ENCODE data around the gene DOCK4.
A peak's percentile ranks its signal among the peaks of the same experiment; 100 is the strongest.

The DOCK4 gene

GRCh38 chr7:111894518-111894917, 311.7 kb downstream of the DOCK4 start:
- Histone ChIP-seq H3K9ac (ENCODE audit: low read depth, low read length) (no peak overlapping the region), H3K4me1 (ENCODE audit: control insufficient read depth, insufficient read depth, low read length) (no peaks in the 10 kb centered on the region), H3K27ac (ENCODE audit: low read depth, low read length) (no peak overlapping the region), H3K4me3 (ENCODE audit: low read depth, low read length) (no peak overlapping the region), H3K27me3 (ENCODE audit: control insufficient read depth, insufficient read depth, low read length) (no peaks in the 10 kb centered on the region), H3K36me3 (ENCODE audit: control insufficient read depth, insufficient read depth, low read length) (peaks cover 2% of the 10 kb centered on the region; the same call in 1 of the 2 replicates), H3K9me3 (ENCODE audit: control insufficient read depth, insufficient read depth, low read length) (no peaks in the 10 kb centered on the region)

GRCh38 chr7:111893190-111893589, 313.0 kb downstream of the DOCK4 start:
- no peak overlapping the region for H3K27ac ChIP-seq (ENCODE audit: low read depth, low read length)
- no peak overlapping the region for H3K4me3 ChIP-seq (ENCODE audit: low read depth, low read length)
- H3K36me3 ChIP-seq (ENCODE audit: control insufficient read depth, insufficient read depth, low read length): peaks cover 2% of the 10 kb centered on the region; the same call in 1 of the 2 replicates
- no peaks in the 10 kb centered on the region for H3K27me3 ChIP-seq (ENCODE audit: control insufficient read depth, insufficient read depth, low read length)
- H3K9me3 ChIP-seq (ENCODE audit: control insufficient read depth, insufficient read depth, low read length): no peaks in the 10 kb centered on the region
- no peaks in the 10 kb centered on the region for H3K4me1 ChIP-seq (ENCODE audit: control insufficient read depth, insufficient read depth, low read length)
- no peak overlapping the region for H3K9ac ChIP-seq (ENCODE audit: low read depth, low read length)

- no peaks in the 10 kb centered on the region for H3K27me3 ChIP-seq (ENCODE audit: control insufficient read depth, insufficient read depth, low read length)
- no peak overlapping the region for H3K4me3 ChIP-seq (ENCODE audit: low read depth, low read length)
- H3K4me1 ChIP-seq (ENCODE audit: control insufficient read depth, insufficient read depth, low read length): no peaks in the 10 kb centered on the region
- H3K36me3 ChIP-seq (ENCODE audit: control insufficient read depth, insufficient read depth, low read length): peaks cover 2% of the 10 kb centered on the region; the same call in 1 of the 2 replicates
- no peaks in the 10 kb centered on the region for H3K9me3 ChIP-seq (ENCODE audit: control insufficient read depth, insufficient read depth, low read length)
- no peak overlapping the region for H3K27ac ChIP-seq (ENCODE audit: low read depth, low read length)
- H3K9ac ChIP-seq (ENCODE audit: low read depth, low read length): no peak overlapping the region
Measured at GRCh38 chr7:111892588-111892987, 313.6 kb downstream of the DOCK4 start.

GRCh38 chr7:111887734-111888133, 318.5 kb downstream of the DOCK4 start:
- Histone ChIP-seq H3K9me3 (ENCODE audit: control insufficient read depth, insufficient read depth, low read length) (no peaks in the 10 kb centered on the region), H3K27me3 (ENCODE audit: control insufficient read depth, insufficient read depth, low read length) (no peaks in the 10 kb centered on the region)

GRCh38 chr7:111886233-111886632, 320.0 kb downstream of the DOCK4 start:
- Histone ChIP-seq H3K9me3 (ENCODE audit: control insufficient read depth, insufficient read depth, low read length) (no peaks in the 10 kb centered on the region), H3K4me1 (ENCODE audit: control insufficient read depth, insufficient read depth, low read length) (no peaks in the 10 kb centered on the region), H3K36me3 (ENCODE audit: control insufficient read depth, insufficient read depth, low read length) (no peaks in the 10 kb centered on the region), H3K27me3 (ENCODE audit: control insufficient read depth, insufficient read depth, low read length) (no peaks in the 10 kb centered on the region), H3K9ac (ENCODE audit: low read depth, low read length) (no peak overlapping the region), H3K27ac (ENCODE audit: low read depth, low read length) (no peak overlapping the region), H3K4me3 (ENCODE audit: low read depth, low read length) (no peak overlapping the region)

More at GRCh38 chr7:111887734-111888133, 318.5 kb downstream of the DOCK4 start:
- Histone ChIP-seq H3K36me3 (ENCODE audit: control insufficient read depth, insufficient read depth, low read length) (no peaks in the 10 kb centered on the region), H3K4me3 (ENCODE audit: low read depth, low read length) (no peak overlapping the region), H3K27ac (ENCODE audit: low read depth, low read length) (no peak overlapping the region), H3K4me1 (ENCODE audit: control insufficient read depth, insufficient read depth, low read length) (no peaks in the 10 kb centered on the region), H3K9ac (ENCODE audit: low read depth, low read length) (no peak overlapping the region)

GRCh38 chr7:111883241-111883640, 323.0 kb downstream of the DOCK4 start:
- Histone ChIP-seq H3K36me3 (ENCODE audit: control insufficient read depth, insufficient read depth, low read length) (no peaks in the 10 kb centered on the region), H3K27ac (ENCODE audit: low read depth, low read length) (no peak overlapping the region), H3K4me3 (ENCODE audit: low read depth, low read length) (no peak overlapping the region), H3K4me1 (ENCODE audit: control insufficient read depth, insufficient read depth, low read length) (peaks cover 9% of the 10 kb centered on the region), H3K9ac (ENCODE audit: low read depth, low read length) (no peak overlapping the region), H3K27me3 (ENCODE audit: control insufficient read depth, insufficient read depth, low read length) (no peaks in the 10 kb centered on the region), H3K9me3 (ENCODE audit: control insufficient read depth, insufficient read depth, low read length) (no peaks in the 10 kb centered on the region; the same call in 1 of the 2 replicates)

GRCh38 chr7:111878785-111879184, 327.4 kb downstream of the DOCK4 start:
- no peak overlapping the region for H3K27ac ChIP-seq (ENCODE audit: low read depth, low read length)
- no peak overlapping the region for H3K9ac ChIP-seq (ENCODE audit: low read depth, low read length)
- no peaks in the 10 kb centered on the region; the same call in 1 of the 2 replicates for H3K9me3 ChIP-seq (ENCODE audit: control insufficient read depth, insufficient read depth, low read length)
- peaks cover 21% of the 10 kb centered on the region for H3K4me1 ChIP-seq (ENCODE audit: control insufficient read depth, insufficient read depth, low read length)
- no peaks in the 10 kb centered on the region for H3K36me3 ChIP-seq (ENCODE audit: control insufficient read depth, insufficient read depth, low read length)
- H3K4me3 ChIP-seq (ENCODE audit: low read depth, low read length): no peak overlapping the region
- no peaks in the 10 kb centered on the region for H3K27me3 ChIP-seq (ENCODE audit: control insufficient read depth, insufficient read depth, low read length)

- peaks cover 26% of the 10 kb centered on the region for H3K4me1 ChIP-seq (ENCODE audit: control insufficient read depth, insufficient read depth, low read length)
- no peaks in the 10 kb centered on the region for H3K27me3 ChIP-seq (ENCODE audit: control insufficient read depth, insufficient read depth, low read length)
- H3K9me3 ChIP-seq (ENCODE audit: control insufficient read depth, insufficient read depth, low read length): no peaks in the 10 kb centered on the region; the same call in 1 of the 2 replicates
- H3K36me3 ChIP-seq (ENCODE audit: control insufficient read depth, insufficient read depth, low read length): no peaks in the 10 kb centered on the region
- no peak overlapping the region for H3K4me3 ChIP-seq (ENCODE audit: low read depth, low read length)
- H3K27ac ChIP-seq (ENCODE audit: low read depth, low read length): no peak overlapping the region
- no peak overlapping the region for H3K9ac ChIP-seq (ENCODE audit: low read depth, low read length)
Measured at GRCh38 chr7:111877931-111878330, 328.3 kb downstream of the DOCK4 start.

GRCh38 chr7:111873963-111874690, 332.1 kb downstream of the DOCK4 start:
- Histone ChIP-seq H3K9me3 (ENCODE audit: control insufficient read depth, insufficient read depth, low read length) (no peaks in the 10 kb centered on the region), H3K4me1 (ENCODE audit: control insufficient read depth, insufficient read depth, low read length) (peaks cover 24% of the 10 kb centered on the region), H3K36me3 (ENCODE audit: control insufficient read depth, insufficient read depth, low read length) (no peaks in the 10 kb centered on the region), H3K27ac (ENCODE audit: low read depth, low read length) (peak overlapping the region; percentile 76), H3K4me3 (ENCODE audit: low read depth, low read length) (no peak overlapping the region), H3K27me3 (ENCODE audit: control insufficient read depth, insufficient read depth, low read length) (no peaks in the 10 kb centered on the region), H3K9ac (ENCODE audit: low read depth, low read length) (no peak overlapping the region)

GRCh38 chr7:111873326-111873646, 332.9 kb downstream of the DOCK4 start:
- no peaks in the 10 kb centered on the region for H3K36me3 ChIP-seq (ENCODE audit: control insufficient read depth, insufficient read depth, low read length)
- peak overlapping the region; percentile 76 for H3K27ac ChIP-seq (ENCODE audit: low read depth, low read length)
- H3K4me1 ChIP-seq (ENCODE audit: control insufficient read depth, insufficient read depth, low read length): peaks cover 17% of the 10 kb centered on the region
- H3K4me3 ChIP-seq (ENCODE audit: low read depth, low read length): no peak overlapping the region
- H3K9me3 ChIP-seq (ENCODE audit: control insufficient read depth, insufficient read depth, low read length): no peaks in the 10 kb centered on the region
- no peaks in the 10 kb centered on the region for H3K27me3 ChIP-seq (ENCODE audit: control insufficient read depth, insufficient read depth, low read length)
- H3K9ac ChIP-seq (ENCODE audit: low read depth, low read length): no peak overlapping the region

GRCh38 chr7:111872450-111873325, 333.5 kb downstream of the DOCK4 start:
- no peaks in the 10 kb centered on the region for H3K27me3 ChIP-seq (ENCODE audit: control insufficient read depth, insufficient read depth, low read length)
- H3K27ac ChIP-seq (ENCODE audit: low read depth, low read length): peak overlapping the region; percentile 76
- H3K9ac ChIP-seq (ENCODE audit: low read depth, low read length): no peak overlapping the region
- H3K36me3 ChIP-seq (ENCODE audit: control insufficient read depth, insufficient read depth, low read length): peaks cover 4% of the 10 kb centered on the region; the same call in 1 of the 2 replicates
- no peak overlapping the region for H3K4me3 ChIP-seq (ENCODE audit: low read depth, low read length)
- H3K4me1 ChIP-seq (ENCODE audit: control insufficient read depth, insufficient read depth, low read length): peaks cover 17% of the 10 kb centered on the region
- no peaks in the 10 kb centered on the region for H3K9me3 ChIP-seq (ENCODE audit: control insufficient read depth, insufficient read depth, low read length)
